Measurements from ENCODE around the gene MYO9B.
A peak's percentile ranks its signal among the peaks of the same experiment; 100 is the strongest.

Gene MYO9B

GRCh38 chr19:17209126-17210036 is 133.8 kb downstream of the MYO9B start:
- Histone ChIP-seq H3K4me2 (ENCODE audit: insufficient read depth, low read length) (no peak overlapping the region), H3K4me1 (ENCODE audit: insufficient read depth, low read length) (peaks cover 2% of the 10 kb centered on the region), H3K27ac (ENCODE audit: low read length) (no peak overlapping the region), H3K27me3 (ENCODE audit: insufficient read depth, low read length, poor library complexity) (no peaks in the 10 kb centered on the region), H2AFZ (ENCODE audit: low read depth, low read length) (no peak overlapping the region), H3K4me3 (ENCODE audit: low read depth in 1 of 2, low read length in 2 of 2) (no peak overlapping the region), H3K79me2 (ENCODE audit: insufficient read depth, low read length) (no peaks in the 10 kb centered on the region), H3K9ac (ENCODE audit: low read depth, low read length) (no peak overlapping the region), H4K20me1 (ENCODE audit: insufficient read depth, low read length) (peaks cover 3% of the 10 kb centered on the region; the same call in 1 of the 2 replicates), H3K36me3 (ENCODE audit: insufficient read depth, low read length) (peaks cover 70% of the 10 kb centered on the region), H3K9me3 (ENCODE audit: insufficient read depth, low read length, severe bottlenecking) (no peaks in the 10 kb centered on the region)
- DNase-seq (peak; percentile 74), ATAC-seq (ENCODE audit: insufficient read depth, low read depth) (peak; percentile 64)
- no peak for TF ChIP-seq EZH2 (IDR thresholded peaks at IDR 0.05; ENCODE audit: borderline replicate concordance, low read depth, low read length, severe bottlenecking)
- TF ChIP-seq, protein P1, sequence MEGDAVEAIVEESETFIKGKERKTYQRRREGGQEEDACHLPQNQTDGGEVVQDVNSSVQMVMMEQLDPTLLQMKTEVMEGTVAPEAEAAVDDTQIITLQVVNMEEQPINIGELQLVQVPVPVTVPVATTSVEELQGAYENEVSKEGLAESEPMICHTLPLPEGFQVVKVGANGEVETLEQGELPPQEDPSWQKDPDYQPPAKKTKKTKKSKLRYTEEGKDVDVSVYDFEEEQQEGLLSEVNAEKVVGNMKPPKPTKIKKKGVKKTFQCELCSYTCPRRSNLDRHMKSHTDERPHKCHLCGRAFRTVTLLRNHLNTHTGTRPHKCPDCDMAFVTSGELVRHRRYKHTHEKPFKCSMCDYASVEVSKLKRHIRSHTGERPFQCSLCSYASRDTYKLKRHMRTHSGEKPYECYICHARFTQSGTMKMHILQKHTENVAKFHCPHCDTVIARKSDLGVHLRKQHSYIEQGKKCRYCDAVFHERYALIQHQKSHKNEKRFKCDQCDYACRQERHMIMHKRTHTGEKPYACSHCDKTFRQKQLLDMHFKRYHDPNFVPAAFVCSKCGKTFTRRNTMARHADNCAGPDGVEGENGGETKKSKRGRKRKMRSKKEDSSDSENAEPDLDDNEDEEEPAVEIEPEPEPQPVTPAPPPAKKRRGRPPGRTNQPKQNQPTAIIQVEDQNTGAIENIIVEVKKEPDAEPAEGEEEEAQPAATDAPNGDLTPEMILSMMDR (IDR thresholded peaks at IDR 0.05; ENCODE audit: borderline replicate concordance, extremely low read depth, low read length, poor library complexity, severe bottlenecking) = no peak

GRCh38 chr19:17210296-17210695 is 134.7 kb downstream of the MYO9B start:
- no peaks in the 10 kb centered on the region for H3K9me3 ChIP-seq (ENCODE audit: insufficient read depth, low read length, severe bottlenecking)
- peaks cover 61% of the 10 kb centered on the region for H3K36me3 ChIP-seq (ENCODE audit: insufficient read depth, low read length)
- no peak for DNase-seq
- no peak overlapping the region for H2AFZ ChIP-seq (ENCODE audit: low read depth, low read length)
- H3K9ac ChIP-seq (ENCODE audit: low read depth, low read length) = no peak overlapping the region
- H3K79me2 ChIP-seq (ENCODE audit: insufficient read depth, low read length) = no peaks in the 10 kb centered on the region
- H3K4me3 ChIP-seq (ENCODE audit: low read depth in 1 of 2, low read length in 2 of 2) = no peak overlapping the region
- H3K27me3 ChIP-seq (ENCODE audit: insufficient read depth, low read length, poor library complexity) = no peaks in the 10 kb centered on the region
- peaks cover 8% of the 10 kb centered on the region for H3K4me1 ChIP-seq (ENCODE audit: insufficient read depth, low read length)
- H3K27ac ChIP-seq (ENCODE audit: low read length) = no peak overlapping the region
- TF ChIP-seq, protein P1 (IDR thresholded peaks at IDR 0.05; ENCODE audit: borderline replicate concordance, extremely low read depth, low read length, poor library complexity, severe bottlenecking) = no peak
- peaks cover 3% of the 10 kb centered on the region; the same call in 1 of the 2 replicates for H4K20me1 ChIP-seq (ENCODE audit: insufficient read depth, low read length)
- no peak for ATAC-seq (ENCODE audit: insufficient read depth, low read depth)
- no peak overlapping the region for H3K4me2 ChIP-seq (ENCODE audit: insufficient read depth, low read length)

GRCh38 chr19:17211547-17212446 is 136.2 kb downstream of the MYO9B start:
- Histone ChIP-seq H3K36me3 (ENCODE audit: insufficient read depth, low read length) (peaks cover 54% of the 10 kb centered on the region), H3K4me1 (ENCODE audit: insufficient read depth, low read length) (peaks cover 16% of the 10 kb centered on the region), H3K4me2 (ENCODE audit: insufficient read depth, low read length) (no peak overlapping the region)

More at GRCh38 chr19:17211547-17212446, 136.2 kb downstream of the MYO9B start:
- no peak overlapping the region for H3K9ac ChIP-seq (ENCODE audit: low read depth, low read length)
- no peak overlapping the region for H2AFZ ChIP-seq (ENCODE audit: low read depth, low read length)
- no peak overlapping the region for H3K27ac ChIP-seq (ENCODE audit: low read length)
- no peak overlapping the region for H3K4me3 ChIP-seq (ENCODE audit: low read depth in 1 of 2, low read length in 2 of 2)
- H3K9me3 ChIP-seq (ENCODE audit: insufficient read depth, low read length, severe bottlenecking) = no peaks in the 10 kb centered on the region
- ATAC-seq (ENCODE audit: insufficient read depth, low read depth) (no peak), DNase-seq (no peak)
- TF ChIP-seq EZH2 (IDR thresholded peaks at IDR 0.05; ENCODE audit: borderline replicate concordance, low read depth, low read length, severe bottlenecking) = no peak
- no peaks in the 10 kb centered on the region for H3K27me3 ChIP-seq (ENCODE audit: insufficient read depth, low read length, poor library complexity)
- peaks cover 3% of the 10 kb centered on the region; the same call in 1 of the 2 replicates for H4K20me1 ChIP-seq (ENCODE audit: insufficient read depth, low read length)
- H3K79me2 ChIP-seq (ENCODE audit: insufficient read depth, low read length) = peaks cover 7% of the 10 kb centered on the region

Data from DND-41 (cell line).